Kidney epithelial cell (primary cell): Measurements from ENCODE around the gene KLF6. TPM values are rescaled to one million over a fixed set of nuclear protein-coding genes. Genes with fewer than 3 reads are reported as not detected.

ENCODE experiments used
- DNase-seq: peaks from one replicate; pipeline ENCODE4 v3.0.0-alpha.2; 2010; ENCODE audit warnings: low read depth
- H3K27me3 ChIP-seq: 2 replicates; pipeline ENCODE4 v1.6.0; 2011; ENCODE audit warnings: low read length; ENCODE audit not compliant: control insufficient read depth, insufficient read depth
- H3K36me3 ChIP-seq: 2 replicates; pipeline ENCODE4 v1.5.1; 2011; ENCODE audit warnings: low read length; ENCODE audit not compliant: control insufficient read depth, insufficient read depth
- H3K4me3 ChIP-seq: 2 replicates; pipeline ENCODE4 v1.5.1; 2011; ENCODE audit warnings: low read depth, mild to moderate bottlenecking, control low read depth, low read length
- CTCF ChIP-seq: IDR thresholded peaks from 2 replicates; pipeline ENCODE4 v1.5.1; 2011; ENCODE audit warnings: mild to moderate bottlenecking, moderate library complexity, low read length, control low read depth, inconsistent platforms; ENCODE audit not compliant: insufficient read depth, poor library complexity, severe bottlenecking
- total RNA-seq: library from RNA; depleted of rRNA; stranded (reverse); fragments of >200 nt; gene quantifications from 2 replicates; pipeline ENCODE4 v1.2.3, GENCODE V29; 2015

KLF6 gene
- total RNA-seq, 1 donor from 2014 or later = 125 TPM

DNA sequence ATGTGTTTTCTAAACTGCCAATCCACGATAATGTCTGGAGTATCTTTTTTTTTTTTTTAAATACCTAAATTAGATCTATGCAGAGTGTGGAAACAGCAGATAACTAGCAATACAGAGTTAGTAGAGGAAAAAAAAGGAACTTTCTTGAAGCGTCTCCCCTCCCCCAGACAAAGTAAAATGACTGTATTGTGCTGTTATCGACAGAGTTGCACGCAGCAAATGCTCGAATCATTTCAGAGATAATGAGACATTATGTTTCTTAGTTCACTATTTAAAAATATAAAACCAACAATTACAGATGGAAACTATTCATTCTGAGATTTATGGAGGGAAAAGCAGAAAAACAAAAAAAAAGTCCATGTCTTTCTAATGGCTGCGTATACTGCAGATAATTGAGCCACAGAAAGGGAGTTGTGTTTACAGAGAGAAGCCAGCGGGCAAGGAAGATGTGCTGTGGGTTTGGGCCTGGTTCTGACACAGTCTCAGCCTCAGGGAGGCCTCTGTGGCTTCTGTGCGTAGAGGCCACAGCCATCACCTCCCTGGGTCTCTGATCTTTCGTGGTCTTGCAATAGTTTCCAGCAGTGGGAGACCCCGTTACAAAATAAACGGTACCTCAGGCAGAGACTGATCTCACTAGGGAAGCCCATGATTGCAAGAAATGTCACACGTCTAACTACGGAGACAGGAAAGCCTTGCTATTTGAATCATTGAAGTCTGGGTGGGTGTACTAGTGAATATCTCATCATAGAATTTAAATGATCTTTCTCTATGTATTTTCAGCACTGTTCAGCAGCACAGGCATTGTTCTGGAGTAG is 19.1 kb upstream of the KLF6 start:
- Histone ChIP-seq H3K4me3 (no peak overlapping the region), H3K27me3 (no peaks in the 10 kb centered on the region), H3K36me3 (no peaks in the 10 kb centered on the region)
- TF ChIP-seq CTCF = no peak
- DNase-seq = no peak

GRCh38 chr10:3803295-3803926 is 18.4 kb upstream of the KLF6 start:
- TF ChIP-seq CTCF = no peak
- DNase-seq = no peak
- Histone ChIP-seq H3K4me3 (no peak overlapping the region), H3K36me3 (no peaks in the 10 kb centered on the region), H3K27me3 (no peaks in the 10 kb centered on the region)

DNA sequence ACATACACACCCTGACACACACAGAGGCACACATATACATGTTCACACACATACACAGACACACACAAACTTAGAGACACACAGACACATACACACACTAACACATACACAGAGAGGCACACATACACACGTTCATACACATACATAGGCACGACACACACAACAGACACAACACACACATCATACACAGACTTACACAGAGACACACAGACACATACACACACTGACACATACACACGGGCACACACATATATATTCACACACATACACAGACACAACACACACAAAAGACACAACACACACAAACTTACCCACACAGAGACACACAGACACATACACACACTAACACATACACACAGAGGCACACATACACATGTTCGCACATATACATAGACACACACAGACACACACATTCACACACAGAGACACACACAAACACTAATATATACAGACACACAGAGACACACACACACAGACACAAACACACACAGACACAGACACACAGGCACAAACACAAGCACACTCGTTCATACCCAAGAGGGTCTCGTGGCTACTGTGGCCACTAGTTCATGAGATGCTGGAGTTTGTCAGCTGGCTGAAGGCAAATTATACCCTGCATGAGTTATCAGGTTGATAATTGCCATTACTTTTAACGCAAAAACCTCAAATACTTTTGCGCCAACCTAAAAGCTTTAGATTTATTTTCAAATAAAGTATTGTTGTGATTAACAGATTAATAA is 17.7 kb upstream of the KLF6 start:
- no peaks in the 10 kb centered on the region for H3K36me3 ChIP-seq
- H3K4me3 ChIP-seq = no peak overlapping the region
- no peaks in the 10 kb centered on the region for H3K27me3 ChIP-seq
- DNase-seq = no peak
- no peak for TF ChIP-seq CTCF

GRCh38 chr10:3801558-3802192 is 16.7 kb upstream of the KLF6 start:
- TF ChIP-seq CTCF = no peak
- Histone ChIP-seq H3K4me3 (no peak overlapping the region), H3K27me3 (no peaks in the 10 kb centered on the region), H3K36me3 (no peaks in the 10 kb centered on the region)
- no peak for DNase-seq

GRCh38 chr10:3800586-3800985 is 15.6 kb upstream of the KLF6 start:
- no peak for DNase-seq
- H3K36me3 ChIP-seq = no peaks in the 10 kb centered on the region
- H3K27me3 ChIP-seq = no peaks in the 10 kb centered on the region
- no peak for TF ChIP-seq CTCF
- H3K4me3 ChIP-seq = no peak overlapping the region
